ENCODE data around the gene ZBTB42. TPM values are rescaled to one million over a fixed set of nuclear protein-coding genes. Genes with fewer than 3 reads are reported as not detected.

Gene ZBTB42
- total and polyA plus RNA-seq, 5 donors = 5.3 to 7.7 (median 6.4) TPM

DNA sequence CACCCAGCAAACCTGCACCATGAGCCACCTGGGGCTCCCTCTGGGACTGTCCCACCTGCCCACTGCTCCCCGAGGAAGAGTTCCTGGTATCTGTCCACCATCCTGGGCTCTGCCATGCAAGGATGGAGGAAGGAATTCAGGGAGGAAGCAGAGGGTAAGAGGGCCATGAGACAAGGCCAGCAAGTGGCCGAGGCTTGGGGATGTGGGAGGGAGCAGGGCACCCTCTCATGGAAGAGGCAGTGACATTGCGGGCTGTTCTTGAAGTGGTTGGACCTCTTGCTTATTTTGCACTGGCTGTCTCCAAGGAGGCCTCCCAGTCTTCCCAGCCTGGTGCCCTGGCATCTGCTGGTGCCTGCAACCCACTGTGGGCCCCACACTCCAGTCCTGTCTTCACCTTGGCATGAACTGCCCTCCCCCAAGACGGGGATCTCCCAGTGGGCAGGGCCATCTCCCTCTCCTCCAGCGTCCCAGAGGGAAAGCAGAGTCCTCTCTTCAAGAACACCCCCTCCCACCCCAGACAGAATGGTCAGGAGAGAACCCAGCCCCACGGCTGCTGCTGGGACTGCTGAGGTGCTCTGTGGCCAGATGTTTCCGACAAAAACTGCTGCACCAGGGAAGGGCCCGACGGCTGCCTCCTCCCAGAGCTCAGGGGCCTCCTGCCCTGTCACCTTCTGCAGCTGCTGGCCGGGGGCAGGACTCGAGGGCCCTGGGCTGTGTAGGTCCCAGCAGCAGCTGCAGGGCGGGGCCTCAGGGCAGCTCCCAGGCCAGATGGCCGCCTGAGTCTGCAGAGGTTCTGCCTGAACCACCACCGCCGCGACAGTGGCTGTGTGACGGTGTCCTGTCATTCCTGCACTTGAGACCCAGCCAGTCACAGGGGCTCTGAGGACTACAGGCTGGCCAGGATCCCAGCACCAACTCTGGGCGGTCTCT is 3.5 kb upstream of the ZBTB42 start:
- 37% methylated on average over 18 of the region's 18 CpGs for WGBS
- no peak for ATAC-seq
- intact Hi-C loops (cut with DNase I) = no loop called here
- peak overlapping the region; percentile 32 for H3K27ac ChIP-seq (ENCODE audit: low read length)
- peak in 2 of 3 donors; percentile 54 to 81 for DNase-seq
- no peaks in the 10 kb centered on the region for H3K9me3 ChIP-seq (ENCODE audit: control insufficient read depth, low read length)
- no peaks in the 10 kb centered on the region for H3K27me3 ChIP-seq (ENCODE audit: control insufficient read depth, insufficient read depth)
- H3K4me1 ChIP-seq (ENCODE audit: control insufficient read depth, insufficient read depth, low read length) = peaks cover 14% of the 10 kb centered on the region
- H3K4me3 ChIP-seq (ENCODE audit: low read length) = no peak overlapping the region

GRCh38 chr14:104798300-104799243 is 2.3 kb upstream of the ZBTB42 start:
- intact Hi-C loops (cut with DNase I) = no loop called here
- no peak overlapping the region for H3K4me3 ChIP-seq (ENCODE audit: low read length)
- DNase-seq (peak in 1 of 3 donors; percentile 23), ATAC-seq (no peak)
- 71% methylated on average over 16 of the region's 16 CpGs for WGBS
- no peaks in the 10 kb centered on the region for H3K27me3 ChIP-seq (ENCODE audit: control insufficient read depth, insufficient read depth)
- peaks cover 11% of the 10 kb centered on the region for H3K4me1 ChIP-seq (ENCODE audit: control insufficient read depth, insufficient read depth, low read length)
- peak overlapping the region; percentile 97 for H3K27ac ChIP-seq (ENCODE audit: low read length)
- H3K9me3 ChIP-seq (ENCODE audit: control insufficient read depth, low read length) = no peaks in the 10 kb centered on the region

GRCh38 chr14:104799244-104800014 is 1.5 kb upstream of the ZBTB42 start:
- H3K4me3 ChIP-seq (ENCODE audit: low read length) = peak overlapping the region; percentile 69
- H3K27ac ChIP-seq (ENCODE audit: low read length) = peak overlapping the region; percentile 97
- peak in 1 of 2 donors; percentile 10 for ATAC-seq
- peak in 2 of 3 donors; percentile 73 for DNase-seq
- peaks cover 4% of the 10 kb centered on the region for H3K4me1 ChIP-seq (ENCODE audit: control insufficient read depth, insufficient read depth, low read length)
- 35% methylated on average over 21 of the region's 21 CpGs for WGBS
- intact Hi-C loops (cut with DNase I) = no loop called here
- no peaks in the 10 kb centered on the region for H3K9me3 ChIP-seq (ENCODE audit: control insufficient read depth, low read length)
- no peaks in the 10 kb centered on the region for H3K27me3 ChIP-seq (ENCODE audit: control insufficient read depth, insufficient read depth)

DNA sequence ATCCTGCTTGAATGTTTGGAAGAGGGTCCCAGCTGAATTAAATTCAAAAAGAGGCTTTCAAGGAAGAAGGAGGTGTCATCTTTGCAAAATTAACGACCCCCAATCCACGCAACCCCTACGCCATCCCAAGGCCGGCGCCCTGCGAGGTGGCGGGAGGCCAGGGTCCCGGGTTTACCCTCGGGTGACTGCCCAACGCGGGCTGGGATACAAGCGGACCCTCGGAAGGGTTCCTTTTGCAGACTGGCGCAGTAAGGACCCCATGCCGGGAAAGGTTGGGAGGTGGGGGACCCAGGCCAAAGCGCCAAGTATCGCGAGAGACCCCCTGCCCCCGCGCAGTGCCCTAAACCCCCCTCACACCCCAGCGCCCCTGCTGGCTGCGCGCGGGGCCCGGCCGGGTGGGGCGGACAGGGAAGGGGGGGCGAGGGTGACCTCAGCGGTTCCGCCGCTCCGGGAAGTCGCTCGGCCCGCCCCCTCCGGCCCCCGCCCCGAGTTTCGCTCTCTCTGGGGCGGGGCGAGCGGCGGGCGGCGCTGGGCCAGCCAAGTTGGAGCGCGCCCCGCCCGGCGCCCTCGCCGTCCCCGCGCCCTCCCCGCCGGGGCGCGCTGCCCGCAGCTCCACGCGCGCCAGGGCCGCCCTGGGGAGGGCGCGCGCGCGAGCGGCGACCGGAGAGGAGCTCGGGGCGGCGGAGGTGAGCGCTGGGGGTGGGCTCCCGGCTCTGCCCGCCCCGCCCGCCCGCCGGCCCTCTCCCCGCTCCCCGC is 708 bp upstream of the ZBTB42 start:
- peak; percentile 85 to 86 for ATAC-seq
- Histone ChIP-seq H3K4me1 (ENCODE audit: control insufficient read depth, insufficient read depth, low read length) (peaks cover 4% of the 10 kb centered on the region), H3K27me3 (ENCODE audit: control insufficient read depth, insufficient read depth) (no peaks in the 10 kb centered on the region), H3K4me3 (ENCODE audit: low read length) (peak overlapping the region; percentile 69), H3K9me3 (ENCODE audit: control insufficient read depth, low read length) (no peaks in the 10 kb centered on the region), H3K27ac (ENCODE audit: low read length) (peak overlapping the region; percentile 97)
- DNase-seq = peak; percentile 93 to 97 (median 97)
- intact Hi-C loops (cut with DNase I) = no loop called here
- WGBS = 2% methylated on average over 71 of the region's 83 CpGs

GRCh38 chr14:104801520-104802393 is 856 bp downstream of the ZBTB42 start:
- DNase-seq (peak in 2 of 3 donors; percentile 53 to 70), ATAC-seq (no peak)
- intact Hi-C loops (cut with DNase I) = no loop called here
- H3K9me3 ChIP-seq (ENCODE audit: control insufficient read depth, low read length) = no peaks in the 10 kb centered on the region
- WGBS = 83% methylated on average over 45 of the region's 45 CpGs
- H3K4me3 ChIP-seq (ENCODE audit: low read length) = peak overlapping the region; percentile 69
- no peaks in the 10 kb centered on the region for H3K27me3 ChIP-seq (ENCODE audit: control insufficient read depth, insufficient read depth)
- no peak overlapping the region for H3K27ac ChIP-seq (ENCODE audit: low read length)
- H3K4me1 ChIP-seq (ENCODE audit: control insufficient read depth, insufficient read depth, low read length) = peaks cover 2% of the 10 kb centered on the region

DNA sequence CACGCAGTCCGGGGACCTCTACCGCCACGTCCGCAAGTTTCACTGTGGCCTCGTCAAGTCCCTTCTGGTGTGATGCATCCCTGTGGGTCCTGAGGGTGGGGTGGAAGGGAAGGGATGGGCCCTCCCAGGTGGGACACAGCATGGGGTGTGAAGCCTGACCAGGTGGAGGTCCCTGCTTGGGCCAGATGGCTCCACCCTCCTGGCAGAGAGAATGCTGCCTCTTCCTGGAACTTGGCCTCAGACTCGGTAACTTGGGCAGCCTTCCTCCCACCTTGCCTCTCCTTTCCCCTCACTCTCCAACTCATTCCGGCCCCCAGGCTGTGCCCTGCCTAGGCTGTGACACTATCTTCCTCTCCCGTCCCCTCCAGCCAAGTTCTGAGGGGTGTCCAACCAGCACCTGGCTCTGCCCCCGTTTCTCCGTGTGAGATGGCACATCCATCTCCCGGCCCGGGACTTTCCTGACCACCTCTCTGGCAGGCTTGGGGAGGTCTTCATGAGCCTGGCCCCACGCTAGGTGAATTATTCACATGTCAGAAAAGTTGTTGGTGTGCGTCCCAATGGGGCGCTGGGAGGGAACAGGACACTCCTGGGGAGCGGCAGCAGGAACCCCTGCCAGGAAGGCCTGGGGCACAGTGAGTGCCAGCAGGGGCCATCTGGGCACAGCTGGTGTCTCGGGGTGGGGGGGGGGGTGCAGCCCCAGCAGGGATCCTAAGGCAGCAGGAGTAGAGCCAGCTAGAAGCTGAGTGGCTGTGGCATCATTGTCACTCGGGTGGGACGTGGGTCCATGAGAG is 1.7 kb downstream of the ZBTB42 start:
- intact Hi-C loops (cut with DNase I) = no loop called here
- Histone ChIP-seq H3K27me3 (ENCODE audit: control insufficient read depth, insufficient read depth) (no peaks in the 10 kb centered on the region), H3K27ac (ENCODE audit: low read length) (no peak overlapping the region), H3K4me3 (ENCODE audit: low read length) (no peak overlapping the region), H3K4me1 (ENCODE audit: control insufficient read depth, insufficient read depth, low read length) (peaks cover 2% of the 10 kb centered on the region), H3K9me3 (ENCODE audit: control insufficient read depth, low read length) (no peaks in the 10 kb centered on the region)
- WGBS = 92% methylated on average over 20 of the region's 20 CpGs
- DNase-seq = peak in 2 of 3 donors; percentile 41 to 49
- no peak for ATAC-seq

DNA sequence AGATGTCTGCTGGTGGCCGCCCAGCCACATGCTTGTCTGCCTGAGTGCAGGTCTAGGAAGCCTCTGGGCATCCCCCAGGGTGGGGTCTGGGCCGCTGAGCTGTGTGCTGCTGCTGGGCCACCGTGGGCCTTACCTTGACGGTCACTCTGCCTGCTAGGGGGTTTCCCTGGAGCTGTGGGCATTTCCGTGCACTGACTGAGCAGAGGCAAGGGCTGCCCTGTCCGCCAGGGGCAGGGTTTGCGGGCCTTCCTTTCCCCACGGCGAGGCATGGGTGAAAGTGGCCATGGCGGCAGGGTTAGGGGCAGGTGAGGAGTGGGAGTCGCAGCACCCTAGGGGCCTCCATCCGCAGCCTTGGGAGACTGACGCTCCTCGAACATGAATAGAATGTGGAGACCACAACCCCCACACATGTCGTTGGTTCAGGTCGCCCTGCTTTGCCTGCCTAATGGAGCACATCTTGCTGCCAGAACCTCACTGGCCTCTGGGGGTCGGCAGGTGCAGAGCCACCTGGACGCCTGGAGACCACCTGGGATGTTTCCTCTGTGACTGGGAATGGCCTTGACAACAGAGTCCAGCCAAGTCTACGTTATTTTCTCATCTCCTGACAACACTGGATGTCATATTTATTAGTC is 2.5 kb downstream of the ZBTB42 start:
- no peak overlapping the region for H3K4me3 ChIP-seq (ENCODE audit: low read length)
- ATAC-seq (no peak), DNase-seq (peak in 2 of 3 donors; percentile 27 to 34)
- intact Hi-C loops (cut with DNase I) = no loop called here
- WGBS = 87% methylated on average over 19 of the region's 19 CpGs
- H3K9me3 ChIP-seq (ENCODE audit: control insufficient read depth, low read length) = no peaks in the 10 kb centered on the region
- no peak overlapping the region for H3K27ac ChIP-seq (ENCODE audit: low read length)
- H3K27me3 ChIP-seq (ENCODE audit: control insufficient read depth, insufficient read depth) = no peaks in the 10 kb centered on the region
- peaks cover 2% of the 10 kb centered on the region for H3K4me1 ChIP-seq (ENCODE audit: control insufficient read depth, insufficient read depth, low read length)

- intact Hi-C loops (cut with DNase I) = no loop called here
- Histone ChIP-seq H3K27ac (ENCODE audit: low read length) (no peak overlapping the region), H3K9me3 (ENCODE audit: control insufficient read depth, low read length) (no peaks in the 10 kb centered on the region), H3K27me3 (ENCODE audit: control insufficient read depth, insufficient read depth) (no peaks in the 10 kb centered on the region), H3K4me3 (ENCODE audit: low read length) (no peak overlapping the region), H3K4me1 (ENCODE audit: control insufficient read depth, insufficient read depth, low read length) (peaks cover 2% of the 10 kb centered on the region)
- ATAC-seq (no peak), DNase-seq (peak; percentile 14 to 41 (median 36))
- WGBS = 81% methylated on average over 15 of the region's 15 CpGs
Measured at GRCh38 chr14:104803912-104804410, 3.1 kb downstream of the ZBTB42 start.
